Loucy (cell line): ENCODE results near the gene ERAL1.

Experiments used
- CTCF ChIP-seq: fragments of 200-600 bp; sonication (generic); conservative IDR thresholded peaks from 2 replicates; pipeline ENCODE4 v1.5.1; 2014; ENCODE audit warnings: mild to moderate bottlenecking, antibody characterized with exemption, low read length
- EZH2phosphoT487 ChIP-seq: fragments of 200-600 bp; IDR thresholded peaks from 2 replicates; pipeline ENCODE4 v1.6.1; 2018; ENCODE audit warnings: antibody characterized with exemption, mild to moderate bottlenecking, moderate library complexity, borderline replicate concordance

GRCh38 chr17:28880572-28880945 is 25.7 kb downstream of the ERAL1 start:
- TF ChIP-seq CTCF, result no peak
- no peak for TF ChIP-seq EZH2phosphoT487
